ENCODE results near the gene KBTBD8. TPM values are rescaled to one million over a fixed set of nuclear protein-coding genes. Genes with fewer than 3 reads are reported as not detected.

KBTBD8 gene
- total and polyA plus RNA-seq, 8 donors: 0.20 to 1.7 (median 0.69) TPM

- Histone ChIP-seq H3K9me3 (no peaks in the 10 kb centered on the region), H3K36me3 (no peaks in the 10 kb centered on the region), H3K4me1 (no peaks in the 10 kb centered on the region), H3K27ac (no peak overlapping the region), H3K27me3 (no peaks in the 10 kb centered on the region), H3K4me3 (no peak overlapping the region)
- no peak for FAIRE-seq
- peak in 2 of 4 donors; percentile 36 to 60 for ATAC-seq
- intact Hi-C loops (cut with DNase I): no loop called here
- DNase-seq: no peak
- WGBS, 2 donors: 37 to 38% methylated on average over 1 of the region's 1 CpG
- no peak for TF ChIP-seq CTCF (IDR thresholded peaks at IDR 0.05)
Observed at GRCh38 chr3:67044295-67044694, 46.2 kb downstream of the KBTBD8 start.

- Histone ChIP-seq H3K4me3 (no peak overlapping the region), H3K9me3 (no peaks in the 10 kb centered on the region), H3K27ac (no peak overlapping the region), H3K4me1 (no peaks in the 10 kb centered on the region), H3K27me3 (no peaks in the 10 kb centered on the region), H3K36me3 (no peaks in the 10 kb centered on the region)
- WGBS, 2 donors: 63 to 64% methylated on average over 2 of the region's 2 CpGs
- intact Hi-C loops (cut with DNase I): no loop called here
- ATAC-seq (no peak), FAIRE-seq (no peak), DNase-seq (no peak)
- no peak for TF ChIP-seq CTCF (IDR thresholded peaks at IDR 0.05)
Observed at GRCh38 chr3:67044955-67045354, 46.8 kb downstream of the KBTBD8 start.

- H3K36me3 ChIP-seq: no peaks in the 10 kb centered on the region
- H3K27ac ChIP-seq: no peak overlapping the region
- 76 to 82% methylated on average over 5 of the region's 5 CpGs for WGBS, 2 donors
- no peak for TF ChIP-seq CTCF (IDR thresholded peaks at IDR 0.05)
- no peak overlapping the region for H3K4me3 ChIP-seq
- DNase-seq (no peak), FAIRE-seq (no peak), ATAC-seq (no peak)
- no peaks in the 10 kb centered on the region for H3K9me3 ChIP-seq
- H3K27me3 ChIP-seq: no peaks in the 10 kb centered on the region
- intact Hi-C loops (cut with DNase I): no loop called here
- H3K4me1 ChIP-seq: no peaks in the 10 kb centered on the region
Observed at GRCh38 chr3:67045711-67046465, 47.8 kb downstream of the KBTBD8 start.

- Histone ChIP-seq H3K4me1 (no peaks in the 10 kb centered on the region), H3K27me3 (no peaks in the 10 kb centered on the region), H3K9me3 (no peaks in the 10 kb centered on the region), H3K36me3 (no peaks in the 10 kb centered on the region), H3K4me3 (no peak overlapping the region), H3K27ac (no peak overlapping the region)
- FAIRE-seq (no peak), DNase-seq (no peak), ATAC-seq (no peak)
- 66 to 81% methylated on average over 2 of the region's 2 CpGs for WGBS, 2 donors
- intact Hi-C loops (cut with DNase I): no loop called here
- no peak for TF ChIP-seq CTCF (IDR thresholded peaks at IDR 0.05)
Observed at GRCh38 chr3:67047051-67047450, 48.9 kb downstream of the KBTBD8 start.

- no peaks in the 10 kb centered on the region for H3K27me3 ChIP-seq
- H3K27ac ChIP-seq: no peak overlapping the region
- no peak for FAIRE-seq
- intact Hi-C loops (cut with DNase I): no loop called here
- H3K4me1 ChIP-seq: no peaks in the 10 kb centered on the region
- no peaks in the 10 kb centered on the region for H3K9me3 ChIP-seq
- DNase-seq: no peak
- 87 to 88% methylated on average over 2 of the region's 2 CpGs for WGBS, 2 donors
- no peak for TF ChIP-seq CTCF (IDR thresholded peaks at IDR 0.05)
- H3K36me3 ChIP-seq: no peaks in the 10 kb centered on the region
- no peak overlapping the region for H3K4me3 ChIP-seq
- ATAC-seq: no peak
Observed at GRCh38 chr3:67048067-67048714, 50.1 kb downstream of the KBTBD8 start.

Measured in pancreas (tissue), 10 donors.